Measurements from ENCODE around the gene NHEJ1.

- TF ChIP-seq, protein P1, sequence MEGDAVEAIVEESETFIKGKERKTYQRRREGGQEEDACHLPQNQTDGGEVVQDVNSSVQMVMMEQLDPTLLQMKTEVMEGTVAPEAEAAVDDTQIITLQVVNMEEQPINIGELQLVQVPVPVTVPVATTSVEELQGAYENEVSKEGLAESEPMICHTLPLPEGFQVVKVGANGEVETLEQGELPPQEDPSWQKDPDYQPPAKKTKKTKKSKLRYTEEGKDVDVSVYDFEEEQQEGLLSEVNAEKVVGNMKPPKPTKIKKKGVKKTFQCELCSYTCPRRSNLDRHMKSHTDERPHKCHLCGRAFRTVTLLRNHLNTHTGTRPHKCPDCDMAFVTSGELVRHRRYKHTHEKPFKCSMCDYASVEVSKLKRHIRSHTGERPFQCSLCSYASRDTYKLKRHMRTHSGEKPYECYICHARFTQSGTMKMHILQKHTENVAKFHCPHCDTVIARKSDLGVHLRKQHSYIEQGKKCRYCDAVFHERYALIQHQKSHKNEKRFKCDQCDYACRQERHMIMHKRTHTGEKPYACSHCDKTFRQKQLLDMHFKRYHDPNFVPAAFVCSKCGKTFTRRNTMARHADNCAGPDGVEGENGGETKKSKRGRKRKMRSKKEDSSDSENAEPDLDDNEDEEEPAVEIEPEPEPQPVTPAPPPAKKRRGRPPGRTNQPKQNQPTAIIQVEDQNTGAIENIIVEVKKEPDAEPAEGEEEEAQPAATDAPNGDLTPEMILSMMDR (IDR thresholded peaks at IDR 0.05): no peak
- TF ChIP-seq JUND (IDR thresholded peaks at IDR 0.05) (no peak), TCF12 (IDR thresholded peaks at IDR 0.05) (no peak), TAF1 (IDR thresholded peaks at IDR 0.05; ENCODE audit: borderline replicate concordance, low read depth, low read length) (no peak), GATA2 (CRISPR knock-in tag; IDR thresholded peaks at IDR 0.05) (no peak), EP300 (IDR thresholded peaks at IDR 0.05; ENCODE audit: borderline replicate concordance in 1 of 2, low read depth in 1 of 2, low read length in 1 of 2) (no peak), RFX5 (IDR thresholded peaks at IDR 0.05; ENCODE audit: low read length) (no peak), RAD21 (IDR thresholded peaks at IDR 0.05; ENCODE audit: low read length) (no peak), USF1 (IDR thresholded peaks at IDR 0.05; ENCODE audit: borderline replicate concordance, low read depth) (no peak), SIN3A (IDR thresholded peaks at IDR 0.05; ENCODE audit: borderline replicate concordance, low read depth, low read length) (no peak), GABPA (IDR thresholded peaks at IDR 0.05; ENCODE audit: low read depth) (no peak), NRF1 (IDR thresholded peaks at IDR 0.05; ENCODE audit: low read depth, low read length) (no peak), MXI1 (IDR thresholded peaks at IDR 0.05; ENCODE audit: low read depth, low read length) (no peak)
- TF ChIP-seq, protein P2, sequence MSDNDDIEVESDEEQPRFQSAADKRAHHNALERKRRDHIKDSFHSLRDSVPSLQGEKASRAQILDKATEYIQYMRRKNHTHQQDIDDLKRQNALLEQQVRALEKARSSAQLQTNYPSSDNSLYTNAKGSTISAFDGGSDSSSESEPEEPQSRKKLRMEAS (IDR thresholded peaks at IDR 0.05; ENCODE audit: low read depth): no peak
These were observed 117.9 kb downstream of the NHEJ1 start for GRCh38 chr2:219042750-219043149.
